Raji (cell line): ENCODE measurements around the gene WWP2.
"Not testable (repeated sequence)": the region's sequence is repeated elsewhere in the genome, so short reads cannot be mapped to it uniquely, and the experiment has no call there.

Source experiments
- POLR2A ChIP-seq: IDR thresholded peaks from 2 replicates; pipeline ENCODE4 v1.6.1; 2011; ENCODE audit warnings: low read depth, low read length, control low read depth; ENCODE audit not compliant: insufficient read depth

WWP2 gene

GRCh38 chr16:69941251-69942098 is 179.3 kb downstream of the WWP2 start:
- TF ChIP-seq POLR2A = no peak

GRCh38 chr16:69942099-69942491 is 180.0 kb downstream of the WWP2 start:
- TF ChIP-seq POLR2A = no peak

DNA sequence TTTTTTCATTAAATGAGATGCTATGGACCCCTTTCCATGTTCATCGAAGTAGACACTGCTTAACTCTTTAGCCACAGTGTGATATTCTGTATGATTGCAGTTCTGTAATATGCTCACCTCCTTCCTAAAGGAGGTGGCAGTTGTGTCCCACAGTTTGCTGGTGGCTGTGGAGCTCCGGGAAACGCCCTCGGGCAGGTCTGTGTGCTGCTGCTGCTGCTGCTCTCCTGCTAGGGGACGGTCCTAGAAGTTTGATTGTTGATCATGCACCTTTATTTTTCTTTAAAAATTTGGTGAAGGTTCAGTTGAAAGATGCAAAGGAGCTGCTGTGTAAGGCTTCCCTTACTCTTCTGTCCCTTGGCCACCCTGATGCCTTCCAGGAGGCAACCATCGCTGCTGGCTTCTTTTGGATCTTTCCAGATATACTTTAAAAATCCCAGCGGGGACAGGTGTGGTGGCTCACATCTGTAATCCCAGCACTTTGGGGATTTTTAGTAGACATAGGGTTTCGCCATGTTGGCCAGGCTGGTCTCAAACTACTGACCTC is 180.6 kb downstream of the WWP2 start:
- TF ChIP-seq POLR2A = no peak

- TF ChIP-seq POLR2A = not testable (repeated sequence)
These were observed 189.0 kb downstream of the WWP2 start, which contains the start of gene CLEC18A for GRCh38 chr16:69951017-69951671. Gene CLEC18A (plus strand): TSS chr16:69951334. CDS start chr16:69951367, 33 bp downstream.
